HFFc6 (cell line): Measurements from ENCODE around the gene GARIN5B. TPM values are rescaled to one million over a fixed set of nuclear protein-coding genes. Genes with fewer than 3 reads are reported as not detected.

Source experiments
- DNase-seq: peaks from one replicate; pipeline ENCODE4 v3.0.0-alpha.2; 2018
- H3K27ac Mint-ChIP-seq: 2 replicates; pipeline ENCODE4 v1.8.0; 2020; ENCODE audit warnings: mild to moderate bottlenecking, mixed read lengths
- H3K27me3 Mint-ChIP-seq: 2 replicates; pipeline ENCODE4 v1.8.0; 2021; ENCODE audit warnings: mild to moderate bottlenecking, moderate library complexity, mixed read lengths; ENCODE audit not compliant: insufficient read depth
- H3K36me3 Mint-ChIP-seq: 2 replicates; pipeline ENCODE4 v1.8.0; 2021; ENCODE audit warnings: low read depth, mixed read lengths
- H3K4me1 Mint-ChIP-seq: 2 replicates; pipeline ENCODE4 v1.8.0; 2020; ENCODE audit warnings: low read depth, mixed read lengths
- H3K4me3 Mint-ChIP-seq: 2 replicates; pipeline ENCODE4 v1.8.0; 2020; ENCODE audit warnings: mild to moderate bottlenecking, moderate library complexity, mixed read lengths
- H3K9me3 Mint-ChIP-seq: 2 replicates; pipeline ENCODE4 v1.8.0; 2020; ENCODE audit warnings: mild to moderate bottlenecking, mixed read lengths
- CTCF ChIP-seq: fragments of 200-600 bp; sonication (generic); IDR thresholded peaks from 2 replicates; pipeline ENCODE4 v1.5.0; 2021; ENCODE audit warnings: antibody characterized with exemption, mild to moderate bottlenecking
- total RNA-seq, 6 experiments: library from RNA; stranded (reverse); fragmentation: NEBNext Ultra II Directional; extraction: Animal tissue kit (Norgen Biotek cat#: 25700); gene quantifications; 2 replicates in 1 of 6; 3 replicates in 5 of 6; pipeline ENCODE4 v1.2.3, GENCODE V29; 2021

GARIN5B gene
- total RNA-seq, 6 experiments from 2014 or later, result 0.05 TPM; not detected in 5

GRCh38 chr19:55373993-55374757 lies 11.1 kb upstream of the GARIN5B start:
- no peak for DNase-seq

GRCh38 chr19:55373306-55373992 lies 10.4 kb upstream of the GARIN5B start:
- TF ChIP-seq CTCF, result no peak
- H3K9me3 Mint-ChIP-seq, result no peaks in the 10 kb centered on the region
- no peaks in the 10 kb centered on the region for H3K36me3 Mint-ChIP-seq
- H3K4me1 Mint-ChIP-seq, result peaks cover 28% of the 10 kb centered on the region
- H3K27me3 Mint-ChIP-seq, result no peaks in the 10 kb centered on the region
- peak overlapping the region; percentile 62 for H3K4me3 Mint-ChIP-seq
- H3K27ac Mint-ChIP-seq, result peak overlapping the region; percentile 90
- no peak for DNase-seq

More at GRCh38 chr19:55373993-55374757, 11.1 kb upstream of the GARIN5B start:
- H3K36me3 Mint-ChIP-seq, result no peaks in the 10 kb centered on the region
- peak overlapping the region; percentile 90 for H3K27ac Mint-ChIP-seq
- TF ChIP-seq CTCF, result no peak
- peaks cover 28% of the 10 kb centered on the region for H3K4me1 Mint-ChIP-seq
- no peaks in the 10 kb centered on the region for H3K9me3 Mint-ChIP-seq
- peak overlapping the region; percentile 62 for H3K4me3 Mint-ChIP-seq
- H3K27me3 Mint-ChIP-seq, result no peaks in the 10 kb centered on the region

- TF ChIP-seq CTCF, result no peak
- no peaks in the 10 kb centered on the region for H3K9me3 Mint-ChIP-seq
- H3K4me1 Mint-ChIP-seq, result peaks cover 28% of the 10 kb centered on the region
- peaks cover 4% of the 10 kb centered on the region; the same call in 1 of the 2 replicates for H3K36me3 Mint-ChIP-seq
- peak overlapping the region; percentile 90 for H3K27ac Mint-ChIP-seq
- no peaks in the 10 kb centered on the region; the same call in 1 of the 2 replicates for H3K27me3 Mint-ChIP-seq
- H3K4me3 Mint-ChIP-seq, result 0 out of 2 replicates have a peak overlapping the region, but pooled peaks have one; percentile 26
- peak; percentile 63 for DNase-seq
Measured at GRCh38 chr19:55372316-55373081, 9.4 kb upstream of the GARIN5B start.

GRCh38 chr19:55370305-55370988 lies 7.4 kb upstream of the GARIN5B start, which contains the start of gene IL11:
Gene IL11, minus strand, starts transcription at chr19:55370463. Its CDS starts 153 bp downstream, at chr19:55370310.
- TF ChIP-seq CTCF, result no peak
- peak; percentile 74 for DNase-seq
- Mint-ChIP-seq H3K4me1 (peaks cover 28% of the 10 kb centered on the region), H3K4me3 (peak within 1 kb of the TSS; percentile 92), H3K27ac (peak within 1 kb of the TSS; percentile 91), H3K9me3 (no peaks in the 10 kb centered on the region), H3K36me3 (peaks cover 8% of the 10 kb centered on the region; the same call in 1 of the 2 replicates), H3K27me3 (no peaks in the 10 kb centered on the region; the same call in 1 of the 2 replicates)
